K562 (cell line): Measurements from ENCODE around the gene TRIM38. TPM values are rescaled to one million over a fixed set of nuclear protein-coding genes. Genes with fewer than 3 reads are reported as not detected.
A peak's percentile ranks its signal among the peaks of the same experiment; 100 is the strongest.

Experiments used
- CC2D1A ChIP-seq: fragments of 450-650 bp; IDR thresholded peaks from 2 replicates; pipeline ENCODE4 v1.6.1; 2017; ENCODE audit warnings: mild to moderate bottlenecking
- CEBPB ChIP-seq: fragments of 450-650 bp; IDR thresholded peaks from 2 replicates; pipeline ENCODE4 v1.6.1; 2016; ENCODE audit warnings: missing genetic modification characterization, missing compliant biosample characterization
- EP300 ChIP-seq: IDR thresholded peaks from 2 replicates; pipeline ENCODE4 v1.6.1; 2012; ENCODE audit warnings: low read length, improper control_type of control experiment
- JUND ChIP-seq, 2 experiments: IDR thresholded peaks; 2 replicates in 1 of 2; 3 replicates in 1 of 2; pipeline ENCODE4 v1.6.1; 2011; ENCODE audit warnings: borderline replicate concordance in 2 of 2, low read depth in 2 of 2, low read length in 2 of 2, improper control_type of control experiment in 1 of 2, missing biosample characterization in 1 of 2, missing genetic modification characterization in 1 of 2, missing genetic modification reagents in 1 of 2
- MAFF ChIP-seq: IDR thresholded peaks from 2 replicates; pipeline ENCODE4 v1.6.1; 2012; ENCODE audit warnings: low read length, improper control_type of control experiment
- MAZ ChIP-seq, 2 experiments: fragments of 450-650 bp in 1 of 2; sonication (generic) in 1 of 2; formaldehyde crosslinking; IDR thresholded peaks in 1 of 2; conservative IDR thresholded peaks in 1 of 2; 2 replicates each; pipeline versions ENCODE4 v1.4.0 to v1.5.0; 2020; ENCODE audit warnings: mild to moderate bottlenecking in 1 of 2, missing genetic modification reagents in 1 of 2
- MITF ChIP-seq: IDR thresholded peaks from 2 replicates; pipeline ENCODE4 v1.6.1; 2014; ENCODE audit warnings: antibody characterized with exemption
- PHB ChIP-seq: fragments of 250-450 bp; sonication (Bioruptor Pico); IDR thresholded peaks from 2 replicates; pipeline ENCODE4 v1.5.0; 2021
- RBM39 ChIP-seq: fragments of 200-400 bp; formaldehyde crosslinking; optimal IDR thresholded peaks from 2 replicates; pipeline ENCODE3; 2018; ENCODE audit warnings: low read depth, low read length
- RFX1 ChIP-seq: fragments of 450-650 bp; IDR thresholded peaks from 2 replicates; pipeline ENCODE4 v1.6.1; 2016; ENCODE audit warnings: mild to moderate bottlenecking, moderate library complexity
- SMAD4 ChIP-seq: fragments of 250-450 bp; sonication (Bioruptor Pico); conservative IDR thresholded peaks from 2 replicates; pipeline ENCODE4 v1.8.0; 2021; ENCODE audit warnings: inconsistent platforms, mild to moderate bottlenecking, moderate library complexity
- ZNF318 ChIP-seq, 2 experiments: fragments of 450-650 bp; IDR thresholded peaks; 2 replicates each; pipeline ENCODE4 v1.6.1; 2016; ENCODE audit warnings: mild to moderate bottlenecking in 2 of 2, borderline replicate concordance in 1 of 2, low read depth in 1 of 2, moderate library complexity in 1 of 2
- ZNF444 ChIP-seq: fragments of 250-450 bp; sonication (Bioruptor Pico); IDR thresholded peaks from 2 replicates; pipeline ENCODE4 v1.4.0; 2020; ENCODE audit warnings: mild to moderate bottlenecking, moderate library complexity
- ZNF639 ChIP-seq, 2 experiments: fragments of 200-800 bp in 1 of 2; sonication (Bioruptor generic) in 1 of 2; sonication (generic) in 1 of 2; formaldehyde crosslinking in 1 of 2; IDR thresholded peaks in 1 of 2; conservative IDR thresholded peaks in 1 of 2; 2 replicates each; pipeline versions ENCODE4 v1.5.0 to v1.6.1; 2016 to 2020; ENCODE audit warnings: missing compliant biosample characterization in 1 of 2, missing genetic modification characterization in 1 of 2, missing genetic modification reagents in 1 of 2
- ZSCAN32 ChIP-seq: fragments of 450-650 bp; formaldehyde crosslinking; IDR thresholded peaks from 2 replicates; pipeline ENCODE4 v1.4.0; 2020; ENCODE audit warnings: mild to moderate bottlenecking, moderate library complexity
- polyA plus RNA-seq, 8 experiments: library from polyadenylated mRNA; depleted of rRNA in 4 of 8; stranded (reverse) in 5 of 8; unstranded in 3 of 8; fragments of >200 nt; fragmentation: Nextera tagmentation in 2 of 8; fragmentation: Illumina TruSeq in 1 of 8; extraction: Ambion mirVana in 2 of 8; extraction: Trizol in 1 of 8; gene quantifications; 2 replicates each; pipeline versions ENCODE4 v1.2.1 to v1.2.3, GENCODE V29; 2011 to 2014; ENCODE audit warnings: inconsistent platforms in 1 of 8, missing spikeins in 1 of 8
- total RNA-seq, 7 experiments: library from RNA; depleted of rRNA in 6 of 7; stranded (reverse); fragments of >200 nt in 6 of 7; fragmentation: Illumina TruSeq in 2 of 7; extraction: Trizol in 2 of 7; gene quantifications; 2 replicates each; pipeline versions ENCODE4 v1.2.1 to v1.2.3, GENCODE V29; 2011 to 2021; ENCODE audit warnings: low replicate concordance in 1 of 7

Gene TRIM38
- total and polyA plus RNA-seq, 9 of the 15 experiments (the other 6 are each of a cell fraction or from before 2014, with no cell fraction given): 1.7 to 6.7 (median 6.3) TPM

GRCh38 chr6:26025047-26025893 is 62.7 kb downstream of the TRIM38 start (continued):
- TF ChIP-seq ZNF318 (IDR thresholded peaks at IDR 0.05; ENCODE audit: borderline replicate concordance in 1 of 2, low read depth in 1 of 2): peak in 1 of 2 experiments; percentile 72; a peak in 1 of 4 replicates
- no peak for TF ChIP-seq RBM39
- no peak for TF ChIP-seq ZSCAN32
- TF ChIP-seq ZNF444 (CRISPR knock-in tag): no peak
- TF ChIP-seq MITF: no peak
- TF ChIP-seq CEBPB (tag): peak; percentile 94
- no peak for TF ChIP-seq CC2D1A
- no peak for TF ChIP-seq PHB (CRISPR knock-in tag)
- TF ChIP-seq RFX1: no peak
- peak; percentile 97 for TF ChIP-seq MAFF
- peak; percentile 100 for TF ChIP-seq JUND (IDR thresholded peaks at IDR 0.05; ENCODE audit: borderline replicate concordance, low read depth, low read length)
- peak; percentile 98 for TF ChIP-seq JUND (tag; IDR thresholded peaks at IDR 0.05; ENCODE audit: borderline replicate concordance, low read depth, low read length)
- TF ChIP-seq ZNF639 (CRISPR knock-in tag; conservative IDR thresholded peaks at IDR 0.05 in 1 of 2, IDR thresholded peaks at IDR 0.05 in 1 of 2): peak in 1 of 2 experiments; percentile 86; a peak in 2 of 4 replicates
- TF ChIP-seq SMAD4 (CRISPR knock-in tag): peak; percentile 28; the same call in 1 of the 2 replicates
- peak; percentile 96 for TF ChIP-seq EP300
- TF ChIP-seq MAZ (CRISPR knock-in tag; conservative IDR thresholded peaks at IDR 0.05 in 1 of 2, IDR thresholded peaks at IDR 0.05 in 1 of 2): no peak
